Adrenal gland (tissue), 5 donors: Measurements from ENCODE around the gene SLC39A12.

Source experiments
- POLR2A ChIP-seq, 2 donors: fragments of 450-650 bp; IDR thresholded peaks; one replicate each; pipeline ENCODE4 v1.6.1; 2017; ENCODE audit warnings: antibody characterized with exemption in 2 of 2, mild to moderate bottlenecking in 2 of 2, moderate library complexity in 1 of 2
- TF ChIP-seq, protein P1 (sequence below), 6 experiments: fragments of 450-650 bp in 4 of 6; fragments of 200-600 bp in 2 of 6; sonication (generic) in 1 of 6; IDR thresholded peaks; 1 replicate in 5 of 6; 2 replicates in 1 of 6; pipeline versions ENCODE4 v1.5.1 to v1.8.0; 2016 to 2021; ENCODE audit warnings: antibody characterized with exemption in 6 of 6, mild to moderate bottlenecking in 2 of 6, moderate library complexity in 1 of 6
- donor health status: DM: no; HTN: no; CAD: no.

DNA sequence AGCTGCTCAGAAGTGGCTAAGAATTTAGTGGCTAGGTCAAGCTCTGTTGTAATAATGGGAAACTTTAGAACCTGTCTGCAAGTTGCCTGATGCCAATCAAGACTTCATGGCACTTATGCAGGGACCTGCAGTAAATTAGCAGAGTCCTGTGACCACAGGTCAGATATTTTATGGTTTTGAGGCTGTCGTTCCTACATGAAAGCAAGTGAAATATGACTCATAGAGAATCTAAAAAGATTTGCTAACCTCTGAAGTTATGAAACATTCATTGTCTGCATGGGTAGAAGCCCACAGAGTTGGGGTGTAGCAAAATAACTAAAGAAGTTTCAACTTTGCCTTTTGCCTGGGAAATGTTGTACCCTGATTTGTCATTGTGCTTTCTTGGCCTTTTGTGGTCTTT is 32.3 kb downstream of the SLC39A12 start:
- TF ChIP-seq, protein P1, sequence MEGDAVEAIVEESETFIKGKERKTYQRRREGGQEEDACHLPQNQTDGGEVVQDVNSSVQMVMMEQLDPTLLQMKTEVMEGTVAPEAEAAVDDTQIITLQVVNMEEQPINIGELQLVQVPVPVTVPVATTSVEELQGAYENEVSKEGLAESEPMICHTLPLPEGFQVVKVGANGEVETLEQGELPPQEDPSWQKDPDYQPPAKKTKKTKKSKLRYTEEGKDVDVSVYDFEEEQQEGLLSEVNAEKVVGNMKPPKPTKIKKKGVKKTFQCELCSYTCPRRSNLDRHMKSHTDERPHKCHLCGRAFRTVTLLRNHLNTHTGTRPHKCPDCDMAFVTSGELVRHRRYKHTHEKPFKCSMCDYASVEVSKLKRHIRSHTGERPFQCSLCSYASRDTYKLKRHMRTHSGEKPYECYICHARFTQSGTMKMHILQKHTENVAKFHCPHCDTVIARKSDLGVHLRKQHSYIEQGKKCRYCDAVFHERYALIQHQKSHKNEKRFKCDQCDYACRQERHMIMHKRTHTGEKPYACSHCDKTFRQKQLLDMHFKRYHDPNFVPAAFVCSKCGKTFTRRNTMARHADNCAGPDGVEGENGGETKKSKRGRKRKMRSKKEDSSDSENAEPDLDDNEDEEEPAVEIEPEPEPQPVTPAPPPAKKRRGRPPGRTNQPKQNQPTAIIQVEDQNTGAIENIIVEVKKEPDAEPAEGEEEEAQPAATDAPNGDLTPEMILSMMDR (IDR thresholded peaks at IDR 0.05), result no peak
- TF ChIP-seq POLR2A (IDR thresholded peaks at IDR 0.05), result no peak
